HCT116 (cell line): ENCODE data around the gene VRTN. TPM values are rescaled to one million over a fixed set of nuclear protein-coding genes. Genes with fewer than 3 reads are reported as not detected.

ENCODE experiments used
- ATAC-seq: fragments of 200-7000 bp; cut with Tn5 transposase; 2 replicates; pipeline ENCODE4 v1.9.1; 2020; ENCODE audit warnings: mild to moderate bottlenecking, moderate library complexity
- BruUV-seq: library from RNA; stranded (reverse); fragments of 400-500 nt; replicated peaks from 2 replicates; lab custom pipeline; 2021; lab: Mats Ljungman, UMichigan
- CTCF ChIA-PET: fragments of 300-600 bp; sonication (Branson Sonifier 250); formaldehyde crosslinking; loops from one replicate; lab custom pipeline; 2021; ENCODE audit warnings: antibody characterized with exemption; lab: Charles Lee
- POLR2A ChIA-PET: fragments of 300-600, 350-600 bp; sonication (Branson Sonifier 250); formaldehyde crosslinking; loops from one replicate; lab custom pipeline; 2021; ENCODE audit warnings: antibody characterized with exemption; lab: Charles Lee
- RAD21 ChIA-PET, 2 experiments: fragments of 300-600 bp; sonication (Branson Sonifier 250); formaldehyde crosslinking; loops; one replicate each; lab custom pipeline; 2023; ENCODE audit warnings: low total read pairs in 2 of 2; ENCODE audit not compliant: uncharacterized antibody in 2 of 2, unreplicated experiment in 2 of 2, low non-redundant PET in 1 of 2; lab: Charles Lee
- DNase-seq: peaks from one replicate; pipeline ENCODE4 v3.0.0-alpha.2; 2010; ENCODE audit warnings: low read depth, low spot score
- H2AFZ ChIP-seq: fragments of 200-600 bp; shearing (Covaris generic), sonication (generic); 2 replicates; pipeline ENCODE4 v1.6.1; 2017; ENCODE audit warnings: low read depth, mixed run types, mixed read lengths, antibody characterized with exemption, low read length; ENCODE audit not compliant: poor library complexity, severe bottlenecking
- H3K27ac ChIP-seq: 2 replicates; pipeline ENCODE4 v1.5.1; 2012; ENCODE audit warnings: low read depth, low read length
- H3K27me3 ChIP-seq: fragments of 200-600 bp; sonication (generic); 2 replicates; pipeline ENCODE4 v1.6.1; 2016; ENCODE audit warnings: mixed run types, low read length, mixed read lengths; ENCODE audit not compliant: insufficient read depth
- H3K36me3 ChIP-seq, 2 experiments: fragments of 200-500 bp in 1 of 2; fragments of 200-600 bp in 1 of 2; sonication (Bioruptor generic) in 1 of 2; sonication (generic) in 1 of 2; 2 replicates each; pipeline versions ENCODE4 v1.5.1 to v1.6.1; 2014 to 2016; ENCODE audit warnings: low read length in 2 of 2, inconsistent platforms in 1 of 2, mixed read lengths in 1 of 2, mixed run types in 1 of 2; ENCODE audit not compliant: insufficient read depth in 2 of 2, control insufficient read depth in 1 of 2
- H3K4me1 ChIP-seq, 2 experiments: fragments of 200-600 bp in 1 of 2; sonication (generic) in 1 of 2; 2 replicates each; pipeline versions ENCODE4 v1.5.1 to v1.6.1; 2012 to 2017; ENCODE audit warnings: low read length in 2 of 2, inconsistent platforms in 1 of 2, mild to moderate bottlenecking in 1 of 2, mixed read lengths in 1 of 2, mixed run types in 1 of 2, moderate library complexity in 1 of 2; ENCODE audit not compliant: insufficient read depth in 2 of 2, control insufficient read depth in 1 of 2
- H3K4me2 ChIP-seq: fragments of 200-600 bp; sonication (generic); 2 replicates; pipeline ENCODE4 v1.6.1; 2017; ENCODE audit warnings: mixed run types, low read length, mixed read lengths
- H3K4me3 ChIP-seq, 2 experiments: fragments of 200-600 bp in 1 of 2; sonication (generic) in 1 of 2; replicated peaks in 1 of 2; 2 replicates each; pipeline ENCODE4 v1.5.1; 2011 to 2016; ENCODE audit warnings: low read length in 2 of 2, control low read depth in 1 of 2, low read depth in 1 of 2, mild to moderate bottlenecking in 1 of 2, mixed read lengths in 1 of 2, mixed run types in 1 of 2
- H3K79me2 ChIP-seq: fragments of 200-600 bp; sonication (generic); 2 replicates; pipeline ENCODE4 v1.6.1; 2017; ENCODE audit warnings: mild to moderate bottlenecking, mixed run types, low read length, moderate library complexity, mixed read lengths; ENCODE audit not compliant: insufficient read depth
- H3K9ac ChIP-seq: fragments of 200-600 bp; sonication (generic); 2 replicates; pipeline ENCODE4 v1.6.1; 2016; ENCODE audit warnings: low read length, mixed read lengths
- H3K9me2 ChIP-seq: fragments of 200-600 bp; sonication (generic), shearing (Covaris generic); 2 replicates; pipeline ENCODE4 v1.6.1; 2017; ENCODE audit warnings: mixed run types, mild to moderate bottlenecking, moderate library complexity; ENCODE audit not compliant: insufficient read depth
- H3K9me3 ChIP-seq, 2 experiments: fragments of 200-500 bp in 1 of 2; fragments of 200-600 bp in 1 of 2; sonication (Bioruptor generic) in 1 of 2; sonication (generic) in 1 of 2; 2 replicates each; pipeline ENCODE4 v1.6.1; 2014 to 2017; ENCODE audit warnings: low read length in 2 of 2, mixed read lengths in 2 of 2, inconsistent platforms in 1 of 2, low read depth in 1 of 2, mild to moderate bottlenecking in 1 of 2, mixed run types in 1 of 2, moderate library complexity in 1 of 2; ENCODE audit not compliant: control insufficient read depth in 1 of 2, insufficient read depth in 1 of 2
- H4K20me1 ChIP-seq: fragments of 200-600 bp; sonication (generic), shearing (Covaris generic); 2 replicates; pipeline ENCODE4 v1.6.1; 2017; ENCODE audit warnings: mixed run types, mild to moderate bottlenecking, moderate library complexity; ENCODE audit not compliant: insufficient read depth
- CEBPB ChIP-seq: IDR thresholded peaks from 2 replicates; pipeline ENCODE4 v1.6.1; 2012; ENCODE audit warnings: low read depth
- EGR1 ChIP-seq: IDR thresholded peaks from 2 replicates; pipeline ENCODE4 v1.6.1; 2012; ENCODE audit warnings: low read depth
- ELF1 ChIP-seq: IDR thresholded peaks from 2 replicates; pipeline ENCODE4 v1.6.1; 2012; ENCODE audit warnings: low read depth, borderline replicate concordance
- EZH2 ChIP-seq: fragments of 200-600 bp; sonication (generic); IDR thresholded peaks from 2 replicates; pipeline ENCODE4 v1.6.1; 2017; ENCODE audit warnings: antibody characterized with exemption, mixed run types
- FOSL1 ChIP-seq: IDR thresholded peaks from 2 replicates; pipeline ENCODE4 v1.6.1; 2012; ENCODE audit warnings: low read depth
- JUND ChIP-seq: IDR thresholded peaks from 2 replicates; pipeline ENCODE4 v1.6.1; 2012
- POLR2AphosphoS5 ChIP-seq: IDR thresholded peaks from 2 replicates; pipeline ENCODE4 v1.6.1; 2011; ENCODE audit warnings: mild to moderate bottlenecking, low read depth, low read length, moderate library complexity
- RAD21 ChIP-seq: IDR thresholded peaks from 2 replicates; pipeline ENCODE4 v1.6.1; 2012; ENCODE audit warnings: low read depth, mild to moderate bottlenecking
- SIN3A ChIP-seq: IDR thresholded peaks from 2 replicates; pipeline ENCODE4 v1.6.1; 2012; ENCODE audit warnings: low read depth
- SP1 ChIP-seq: IDR thresholded peaks from 2 replicates; pipeline ENCODE4 v1.6.1; 2012; ENCODE audit warnings: low read depth
- TCF7L2 ChIP-seq: IDR thresholded peaks from 2 replicates; pipeline ENCODE4 v1.7.0; 2011; ENCODE audit warnings: borderline replicate concordance, inconsistent platforms; ENCODE audit not compliant: insufficient read depth, insufficient read length; ENCODE audit errors: extremely low read depth
- YY1 ChIP-seq: IDR thresholded peaks from 2 replicates; pipeline ENCODE4 v1.6.1; 2011; ENCODE audit warnings: low read length, low read depth, moderate library complexity, mild to moderate bottlenecking; ENCODE audit not compliant: insufficient replicate concordance; ENCODE audit errors: extremely low read depth
- ZFX ChIP-seq: fragments of 450-650 bp; IDR thresholded peaks from 2 replicates; pipeline ENCODE4 v1.6.1; 2017
- ZNF274 ChIP-seq: fragments of 200-500 bp; sonication (Bioruptor generic); IDR thresholded peaks from 2 replicates; pipeline ENCODE4 v1.6.1; 2014; ENCODE audit warnings: mild to moderate bottlenecking, low read depth, low read length, inconsistent platforms
- intact Hi-C: fragments of 100-400 bp; cut with micrococcal nuclease; formaldehyde crosslinking; loops from 2 replicates; pipeline ENCODE4 v1.10.0; 2022
- total RNA-seq: library from RNA; stranded (reverse); gene quantifications from one replicate; pipeline ENCODE4 v1.2.1, GENCODE V29; 2021; ENCODE audit not compliant: unreplicated experiment
- TF ChIP-seq, protein P1 (sequence below): IDR thresholded peaks from 2 replicates; pipeline ENCODE4 v1.6.1; 2012
- TF ChIP-seq, protein P2 (sequence below): IDR thresholded peaks from 2 replicates; pipeline ENCODE4 v1.6.1; 2012; ENCODE audit warnings: low read depth
- TF ChIP-seq, protein P3 (sequence below): IDR thresholded peaks from 2 replicates; pipeline ENCODE4 v1.6.1; 2012
- TF ChIP-seq, protein P4 (sequence below), 3 experiments: fragments of 200-600 bp in 1 of 3; sonication (generic) in 1 of 3; IDR thresholded peaks in 2 of 3; conservative IDR thresholded peaks in 1 of 3; 2 replicates each; pipeline ENCODE4 v1.5.1; 2012 to 2017; ENCODE audit warnings: low read depth in 2 of 3, low read length in 2 of 3, antibody characterized with exemption in 1 of 3, borderline replicate concordance in 1 of 3, control low read depth in 1 of 3, mild to moderate bottlenecking in 1 of 3, mixed read lengths in 1 of 3, mixed run types in 1 of 3, moderate library complexity in 1 of 3; ENCODE audit not compliant: insufficient read depth in 1 of 3

The VRTN gene
- total RNA-seq, 1 experiment from 2014 or later, result 0.10 TPM

DNA sequence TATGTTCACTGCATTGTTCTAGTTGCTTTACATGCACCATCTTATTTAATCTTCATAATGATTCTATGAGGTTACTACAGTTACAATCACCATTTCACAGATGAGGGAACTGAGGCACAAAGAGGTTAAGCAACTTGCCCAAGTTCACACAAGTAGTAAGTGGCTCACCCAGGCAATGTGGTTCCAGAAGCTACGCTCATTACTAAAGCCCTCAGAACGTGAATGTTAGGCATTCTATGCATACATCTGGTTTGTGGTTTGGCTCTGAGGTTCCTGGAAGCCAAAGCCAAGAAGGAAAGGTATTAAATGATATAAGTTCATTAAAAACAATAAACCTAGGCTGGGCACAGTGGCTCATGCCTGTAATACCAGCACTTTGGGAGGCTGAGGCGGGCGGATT lies 14.4 kb upstream of the VRTN start:
- no peaks in the 10 kb centered on the region for H3K79me2 ChIP-seq
- RAD21 ChIA-PET, result no interaction called here

More for the DNA sequence above, 14.4 kb upstream of the VRTN start:
- Histone ChIP-seq H3K4me2 (no peak overlapping the region), H2AFZ (no peak overlapping the region), H3K4me1 (no peaks in the 10 kb centered on the region), H3K27ac (no peak overlapping the region), H3K27me3 (no peaks in the 10 kb centered on the region), H3K9me3 (no peaks in the 10 kb centered on the region), H3K36me3 (no peaks in the 10 kb centered on the region), H3K9ac (no peak overlapping the region), H4K20me1 (no peaks in the 10 kb centered on the region), H3K4me3 (no peak overlapping the region), H3K9me2 (no peaks in the 10 kb centered on the region)
- no peak for TF ChIP-seq FOSL1
- no peak for TF ChIP-seq ELF1
- no peak for TF ChIP-seq ZFX
- no peak for TF ChIP-seq ZNF274
- TF ChIP-seq POLR2AphosphoS5, result no peak
- TF ChIP-seq, protein P1, sequence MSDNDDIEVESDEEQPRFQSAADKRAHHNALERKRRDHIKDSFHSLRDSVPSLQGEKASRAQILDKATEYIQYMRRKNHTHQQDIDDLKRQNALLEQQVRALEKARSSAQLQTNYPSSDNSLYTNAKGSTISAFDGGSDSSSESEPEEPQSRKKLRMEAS, result no peak
- TF ChIP-seq, protein P2, sequence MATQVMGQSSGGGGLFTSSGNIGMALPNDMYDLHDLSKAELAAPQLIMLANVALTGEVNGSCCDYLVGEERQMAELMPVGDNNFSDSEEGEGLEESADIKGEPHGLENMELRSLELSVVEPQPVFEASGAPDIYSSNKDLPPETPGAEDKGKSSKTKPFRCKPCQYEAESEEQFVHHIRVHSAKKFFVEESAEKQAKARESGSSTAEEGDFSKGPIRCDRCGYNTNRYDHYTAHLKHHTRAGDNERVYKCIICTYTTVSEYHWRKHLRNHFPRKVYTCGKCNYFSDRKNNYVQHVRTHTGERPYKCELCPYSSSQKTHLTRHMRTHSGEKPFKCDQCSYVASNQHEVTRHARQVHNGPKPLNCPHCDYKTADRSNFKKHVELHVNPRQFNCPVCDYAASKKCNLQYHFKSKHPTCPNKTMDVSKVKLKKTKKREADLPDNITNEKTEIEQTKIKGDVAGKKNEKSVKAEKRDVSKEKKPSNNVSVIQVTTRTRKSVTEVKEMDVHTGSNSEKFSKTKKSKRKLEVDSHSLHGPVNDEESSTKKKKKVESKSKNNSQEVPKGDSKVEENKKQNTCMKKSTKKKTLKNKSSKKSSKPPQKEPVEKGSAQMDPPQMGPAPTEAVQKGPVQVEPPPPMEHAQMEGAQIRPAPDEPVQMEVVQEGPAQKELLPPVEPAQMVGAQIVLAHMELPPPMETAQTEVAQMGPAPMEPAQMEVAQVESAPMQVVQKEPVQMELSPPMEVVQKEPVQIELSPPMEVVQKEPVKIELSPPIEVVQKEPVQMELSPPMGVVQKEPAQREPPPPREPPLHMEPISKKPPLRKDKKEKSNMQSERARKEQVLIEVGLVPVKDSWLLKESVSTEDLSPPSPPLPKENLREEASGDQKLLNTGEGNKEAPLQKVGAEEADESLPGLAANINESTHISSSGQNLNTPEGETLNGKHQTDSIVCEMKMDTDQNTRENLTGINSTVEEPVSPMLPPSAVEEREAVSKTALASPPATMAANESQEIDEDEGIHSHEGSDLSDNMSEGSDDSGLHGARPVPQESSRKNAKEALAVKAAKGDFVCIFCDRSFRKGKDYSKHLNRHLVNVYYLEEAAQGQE, result no peak
- no peak for TF ChIP-seq RAD21
- TF ChIP-seq SIN3A, result no peak
- no peak for TF ChIP-seq EGR1
- no peak for TF ChIP-seq TCF7L2
- TF ChIP-seq, protein P3, sequence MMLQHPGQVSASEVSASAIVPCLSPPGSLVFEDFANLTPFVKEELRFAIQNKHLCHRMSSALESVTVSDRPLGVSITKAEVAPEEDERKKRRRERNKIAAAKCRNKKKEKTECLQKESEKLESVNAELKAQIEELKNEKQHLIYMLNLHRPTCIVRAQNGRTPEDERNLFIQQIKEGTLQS, result no peak
- no peak for TF ChIP-seq CEBPB
- TF ChIP-seq, protein P4, sequence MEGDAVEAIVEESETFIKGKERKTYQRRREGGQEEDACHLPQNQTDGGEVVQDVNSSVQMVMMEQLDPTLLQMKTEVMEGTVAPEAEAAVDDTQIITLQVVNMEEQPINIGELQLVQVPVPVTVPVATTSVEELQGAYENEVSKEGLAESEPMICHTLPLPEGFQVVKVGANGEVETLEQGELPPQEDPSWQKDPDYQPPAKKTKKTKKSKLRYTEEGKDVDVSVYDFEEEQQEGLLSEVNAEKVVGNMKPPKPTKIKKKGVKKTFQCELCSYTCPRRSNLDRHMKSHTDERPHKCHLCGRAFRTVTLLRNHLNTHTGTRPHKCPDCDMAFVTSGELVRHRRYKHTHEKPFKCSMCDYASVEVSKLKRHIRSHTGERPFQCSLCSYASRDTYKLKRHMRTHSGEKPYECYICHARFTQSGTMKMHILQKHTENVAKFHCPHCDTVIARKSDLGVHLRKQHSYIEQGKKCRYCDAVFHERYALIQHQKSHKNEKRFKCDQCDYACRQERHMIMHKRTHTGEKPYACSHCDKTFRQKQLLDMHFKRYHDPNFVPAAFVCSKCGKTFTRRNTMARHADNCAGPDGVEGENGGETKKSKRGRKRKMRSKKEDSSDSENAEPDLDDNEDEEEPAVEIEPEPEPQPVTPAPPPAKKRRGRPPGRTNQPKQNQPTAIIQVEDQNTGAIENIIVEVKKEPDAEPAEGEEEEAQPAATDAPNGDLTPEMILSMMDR (IDR thresholded peaks at IDR 0.05 in 2 of 3, conservative IDR thresholded peaks at IDR 0.05 in 1 of 3; ENCODE audit: borderline replicate concordance in 1 of 3, insufficient read depth in 1 of 3, low read depth in 2 of 3, low read length in 2 of 3), result no peak
- no peak for TF ChIP-seq JUND
- TF ChIP-seq EZH2, result no peak
- no peak for TF ChIP-seq SP1
- no peak for TF ChIP-seq YY1
- intact Hi-C loops, result no loop called here
- CTCF ChIA-PET, result no interaction called here
- ATAC-seq (no peak), DNase-seq (no peak)
- POLR2A ChIA-PET, result no interaction called here
- BruUV-seq, result no TSS peak
